Measurements from ENCODE around the gene XAB2.

XAB2 gene

DNA sequence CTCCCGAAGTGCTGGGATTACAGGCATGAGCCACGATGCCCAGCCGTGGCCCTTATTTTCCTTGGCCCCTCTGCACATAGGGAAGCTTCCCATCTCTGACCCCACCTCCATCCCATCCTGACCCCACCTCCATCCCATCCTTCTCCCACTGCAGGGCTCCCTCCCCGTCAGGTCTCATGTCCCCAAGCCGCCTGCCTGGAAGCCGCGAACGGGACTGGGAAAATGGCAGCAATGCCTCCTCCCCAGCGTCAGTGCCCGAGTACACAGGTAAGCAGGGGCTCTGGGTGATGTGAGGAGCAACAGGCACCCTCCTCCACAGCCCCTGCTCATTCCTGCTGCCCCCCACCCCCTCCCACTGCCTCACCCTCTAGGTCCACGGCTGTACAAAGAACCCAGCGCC lies 12.2 kb downstream of the XAB2 start:
- Histone ChIP-seq H3K9me3 (ENCODE audit: control insufficient read depth, insufficient read depth, low read depth, low read length) (no peaks in the 10 kb centered on the region), H3K36me3 (ENCODE audit: control insufficient read depth in 2 of 2, insufficient read depth in 1 of 2, low read length in 2 of 2) (peaks cover 0 to 67% of the 10 kb centered on the region in 2 experiments; a peak in 2 of 3 replicates), H3K4me3 (ENCODE audit: low read depth, low read length) (no peak overlapping the region), H3K4me1 (ENCODE audit: control insufficient read depth, insufficient read depth, low read length) (no peaks in the 10 kb centered on the region; the same call in 1 of the 2 replicates), H3K27ac (ENCODE audit: extremely low read depth, low read depth, low read length) (no peak overlapping the region)
- TF ChIP-seq, protein P1, sequence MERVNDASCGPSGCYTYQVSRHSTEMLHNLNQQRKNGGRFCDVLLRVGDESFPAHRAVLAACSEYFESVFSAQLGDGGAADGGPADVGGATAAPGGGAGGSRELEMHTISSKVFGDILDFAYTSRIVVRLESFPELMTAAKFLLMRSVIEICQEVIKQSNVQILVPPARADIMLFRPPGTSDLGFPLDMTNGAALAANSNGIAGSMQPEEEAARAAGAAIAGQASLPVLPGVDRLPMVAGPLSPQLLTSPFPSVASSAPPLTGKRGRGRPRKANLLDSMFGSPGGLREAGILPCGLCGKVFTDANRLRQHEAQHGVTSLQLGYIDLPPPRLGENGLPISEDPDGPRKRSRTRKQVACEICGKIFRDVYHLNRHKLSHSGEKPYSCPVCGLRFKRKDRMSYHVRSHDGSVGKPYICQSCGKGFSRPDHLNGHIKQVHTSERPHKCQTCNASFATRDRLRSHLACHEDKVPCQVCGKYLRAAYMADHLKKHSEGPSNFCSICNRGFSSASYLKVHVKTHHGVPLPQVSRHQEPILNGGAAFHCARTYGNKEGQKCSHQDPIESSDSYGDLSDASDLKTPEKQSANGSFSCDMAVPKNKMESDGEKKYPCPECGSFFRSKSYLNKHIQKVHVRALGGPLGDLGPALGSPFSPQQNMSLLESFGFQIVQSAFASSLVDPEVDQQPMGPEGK (tag by site-specific recombination; IDR thresholded peaks at IDR 0.05): peak; percentile 27; the same call in 1 of the 2 replicates
- peak; percentile 32; the same call in 1 of the 2 replicates for TF ChIP-seq BCL11B (tag by site-specific recombination; IDR thresholded peaks at IDR 0.05; ENCODE audit: low read depth)
- TF ChIP-seq SP2 (tag by site-specific recombination; IDR thresholded peaks at IDR 0.05): 0 out of 2 replicates have a peak, but pooled peaks have one; percentile 7
- TF ChIP-seq, protein P2, sequence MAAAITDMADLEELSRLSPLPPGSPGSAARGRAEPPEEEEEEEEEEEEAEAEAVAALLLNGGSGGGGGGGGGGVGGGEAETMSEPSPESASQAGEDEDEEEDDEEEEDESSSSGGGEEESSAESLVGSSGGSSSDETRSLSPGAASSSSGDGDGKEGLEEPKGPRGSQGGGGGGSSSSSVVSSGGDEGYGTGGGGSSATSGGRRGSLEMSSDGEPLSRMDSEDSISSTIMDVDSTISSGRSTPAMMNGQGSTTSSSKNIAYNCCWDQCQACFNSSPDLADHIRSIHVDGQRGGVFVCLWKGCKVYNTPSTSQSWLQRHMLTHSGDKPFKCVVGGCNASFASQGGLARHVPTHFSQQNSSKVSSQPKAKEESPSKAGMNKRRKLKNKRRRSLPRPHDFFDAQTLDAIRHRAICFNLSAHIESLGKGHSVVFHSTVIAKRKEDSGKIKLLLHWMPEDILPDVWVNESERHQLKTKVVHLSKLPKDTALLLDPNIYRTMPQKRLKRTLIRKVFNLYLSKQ (tag by site-specific recombination; IDR thresholded peaks at IDR 0.05; ENCODE audit: borderline replicate concordance): no peak
- no peak for TF ChIP-seq ZNF473 (tag by site-specific recombination; IDR thresholded peaks at IDR 0.05)
- peak; percentile 52; the same call in 1 of the 2 replicates for TF ChIP-seq SCRT2 (tag by site-specific recombination; IDR thresholded peaks at IDR 0.05)
- no peak for TF ChIP-seq ZBTB48 (tag by site-specific recombination; IDR thresholded peaks at IDR 0.05)
- no peak for TF ChIP-seq ZEB2 (tag by site-specific recombination; IDR thresholded peaks at IDR 0.05)
- CTCF ChIA-PET: interaction anchor here (1.9 kb wide), 1 partner anchor 49 kb away, joined by 10 read pairs; no protein-coding TSS in a partner anchor
- POLR2A ChIA-PET: interaction anchor here (0.7 kb wide), 1 partner anchor 31 kb away, joined by 4 read pairs; no protein-coding TSS in a partner anchor

DNA sequence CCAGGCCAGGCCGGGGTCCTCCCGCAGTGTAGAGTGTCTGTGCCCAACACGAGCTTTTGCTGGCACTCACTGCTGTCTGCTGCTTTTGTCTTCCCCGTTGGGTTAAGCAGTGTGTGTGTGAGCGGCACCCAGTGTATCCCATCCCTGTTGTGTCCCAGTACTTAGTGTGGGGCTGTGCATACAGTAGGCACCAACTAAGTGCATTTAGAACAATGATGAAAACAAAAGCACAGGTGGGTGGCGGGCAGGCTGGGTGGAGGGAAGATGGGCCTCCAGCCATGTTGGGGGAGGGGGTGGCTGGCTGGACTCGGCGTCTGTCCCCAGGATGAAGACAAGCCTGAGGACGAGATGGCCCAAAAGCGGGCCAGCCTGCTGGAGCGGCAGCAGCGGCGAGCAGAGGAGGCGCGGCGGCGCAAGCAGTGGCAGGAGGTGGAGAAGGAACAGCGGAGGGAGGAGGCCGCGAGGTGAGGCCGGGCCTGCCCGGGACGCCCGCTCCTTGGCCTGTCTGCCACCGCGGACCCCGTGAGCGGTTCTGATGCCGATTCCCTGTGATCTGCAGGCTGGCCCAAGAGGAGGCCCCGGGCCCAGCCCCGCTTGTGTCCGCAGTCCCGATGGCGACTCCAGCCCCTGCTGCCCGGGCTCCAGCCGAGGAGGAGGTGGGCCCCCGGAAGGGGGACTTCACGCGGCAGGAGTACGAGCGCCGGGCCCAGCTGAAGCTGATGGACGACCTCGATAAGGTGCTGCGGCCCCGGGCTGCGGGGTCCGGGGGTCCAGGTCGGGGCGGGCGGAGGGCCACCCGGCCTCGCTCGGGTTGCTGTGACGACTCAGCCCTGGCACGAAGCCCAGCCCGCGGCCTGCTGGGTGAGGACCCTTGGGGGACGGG lies 14.2 kb downstream of the XAB2 start:
- Histone ChIP-seq H3K36me3 (ENCODE audit: control insufficient read depth in 2 of 2, insufficient read depth in 1 of 2, low read length in 2 of 2) (peaks cover 0 to 64% of the 10 kb centered on the region in 2 experiments; a peak in 2 of 3 replicates), H3K4me3 (ENCODE audit: low read depth, low read length) (no peak overlapping the region), H3K4me1 (ENCODE audit: control insufficient read depth, insufficient read depth, low read length) (no peaks in the 10 kb centered on the region; the same call in 1 of the 2 replicates), H3K27ac (ENCODE audit: extremely low read depth, low read depth, low read length) (no peak overlapping the region), H3K9me3 (ENCODE audit: control insufficient read depth, insufficient read depth, low read depth, low read length) (no peaks in the 10 kb centered on the region)
- TF ChIP-seq ZNF391 (tag by site-specific recombination; IDR thresholded peaks at IDR 0.05; ENCODE audit: borderline replicate concordance, low read depth) (no peak), ZNF792 (tag by site-specific recombination; IDR thresholded peaks at IDR 0.05) (0 out of 2 replicates have a peak, but pooled peaks have one; percentile 46)
- POLR2A ChIA-PET: no interaction called here
- CTCF ChIA-PET: no interaction called here

DNA sequence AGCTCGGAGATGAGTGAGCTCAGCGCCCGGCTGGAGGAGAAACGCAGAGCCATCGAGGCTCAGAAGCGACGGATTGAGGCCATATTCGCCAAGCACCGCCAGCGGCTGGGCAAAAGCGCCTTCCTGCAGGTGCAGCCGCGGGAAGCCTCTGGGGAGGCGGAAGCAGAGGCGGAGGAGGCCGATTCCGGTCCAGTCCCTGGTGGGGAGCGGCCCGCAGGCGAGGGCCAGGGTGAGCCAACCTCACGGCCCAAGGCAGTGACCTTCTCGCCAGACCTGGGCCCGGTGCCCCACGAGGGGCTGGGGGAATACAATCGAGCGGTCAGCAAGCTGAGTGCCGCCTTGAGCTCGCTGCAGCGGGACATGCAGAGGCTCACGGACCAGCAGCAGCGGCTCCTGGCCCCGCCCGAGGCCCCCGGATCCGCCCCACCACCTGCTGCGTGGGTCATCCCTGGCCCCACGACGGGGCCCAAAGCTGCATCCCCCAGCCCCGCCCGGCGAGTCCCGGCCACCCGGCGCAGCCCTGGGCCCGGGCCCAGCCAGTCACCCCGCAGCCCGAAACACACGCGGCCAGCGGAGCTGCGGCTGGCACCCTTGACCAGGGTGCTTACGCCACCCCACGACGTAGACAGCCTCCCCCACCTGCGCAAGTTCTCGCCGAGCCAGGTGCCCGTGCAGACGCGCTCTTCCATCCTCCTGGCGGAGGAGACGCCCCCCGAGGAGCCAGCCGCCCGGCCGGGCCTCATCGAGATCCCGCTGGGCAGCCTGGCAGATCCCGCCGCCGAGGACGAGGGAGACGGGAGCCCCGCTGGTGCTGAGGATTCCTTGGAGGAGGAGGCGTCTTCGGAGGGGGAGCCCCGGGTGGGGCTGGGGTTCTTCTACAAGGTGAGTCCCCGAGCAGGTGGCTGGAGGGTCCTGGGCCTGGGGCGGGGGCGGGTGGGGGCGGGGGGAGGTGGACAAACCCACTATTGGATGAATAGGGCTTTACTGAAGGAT lies 16.8 kb downstream of the XAB2 start:
- TF ChIP-seq ZNF248 (tag by site-specific recombination; IDR thresholded peaks at IDR 0.05): no peak
- TF ChIP-seq ZNF571 (tag by site-specific recombination; IDR thresholded peaks at IDR 0.05): no peak
- TF ChIP-seq ZNF776 (tag by site-specific recombination; IDR thresholded peaks at IDR 0.05; ENCODE audit: borderline replicate concordance): no peak
- no peak for TF ChIP-seq ZNF146 (tag by site-specific recombination; IDR thresholded peaks at IDR 0.05)
- no peak for TF ChIP-seq ZNF302 (tag by site-specific recombination; IDR thresholded peaks at IDR 0.05; ENCODE audit: low read depth)
- TF ChIP-seq, protein P3, sequence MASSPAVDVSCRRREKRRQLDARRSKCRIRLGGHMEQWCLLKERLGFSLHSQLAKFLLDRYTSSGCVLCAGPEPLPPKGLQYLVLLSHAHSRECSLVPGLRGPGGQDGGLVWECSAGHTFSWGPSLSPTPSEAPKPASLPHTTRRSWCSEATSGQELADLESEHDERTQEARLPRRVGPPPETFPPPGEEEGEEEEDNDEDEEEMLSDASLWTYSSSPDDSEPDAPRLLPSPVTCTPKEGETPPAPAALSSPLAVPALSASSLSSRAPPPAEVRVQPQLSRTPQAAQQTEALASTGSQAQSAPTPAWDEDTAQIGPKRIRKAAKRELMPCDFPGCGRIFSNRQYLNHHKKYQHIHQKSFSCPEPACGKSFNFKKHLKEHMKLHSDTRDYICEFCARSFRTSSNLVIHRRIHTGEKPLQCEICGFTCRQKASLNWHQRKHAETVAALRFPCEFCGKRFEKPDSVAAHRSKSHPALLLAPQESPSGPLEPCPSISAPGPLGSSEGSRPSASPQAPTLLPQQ (tag by site-specific recombination; IDR thresholded peaks at IDR 0.05): no peak
- TF ChIP-seq, protein P4, sequence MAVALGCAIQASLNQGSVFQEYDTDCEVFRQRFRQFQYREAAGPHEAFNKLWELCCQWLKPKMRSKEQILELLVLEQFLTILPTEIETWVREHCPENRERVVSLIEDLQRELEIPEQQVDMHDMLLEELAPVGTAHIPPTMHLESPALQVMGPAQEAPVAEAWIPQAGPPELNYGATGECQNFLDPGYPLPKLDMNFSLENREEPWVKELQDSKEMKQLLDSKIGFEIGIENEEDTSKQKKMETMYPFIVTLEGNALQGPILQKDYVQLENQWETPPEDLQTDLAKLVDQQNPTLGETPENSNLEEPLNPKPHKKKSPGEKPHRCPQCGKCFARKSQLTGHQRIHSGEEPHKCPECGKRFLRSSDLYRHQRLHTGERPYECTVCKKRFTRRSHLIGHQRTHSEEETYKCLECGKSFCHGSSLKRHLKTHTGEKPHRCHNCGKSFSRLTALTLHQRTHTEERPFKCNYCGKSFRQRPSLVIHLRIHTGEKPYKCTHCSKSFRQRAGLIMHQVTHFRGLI (tag by site-specific recombination; IDR thresholded peaks at IDR 0.05): no peak
- no peak for TF ChIP-seq ZNF843 (tag by site-specific recombination; IDR thresholded peaks at IDR 0.05)
- TF ChIP-seq ZNF121 (tag by site-specific recombination; IDR thresholded peaks at IDR 0.05): no peak
- TF ChIP-seq GLIS2 (tag by site-specific recombination; IDR thresholded peaks at IDR 0.05): no peak
- H3K9me3 ChIP-seq (ENCODE audit: control insufficient read depth, insufficient read depth, low read depth, low read length): no peaks in the 10 kb centered on the region
- no peaks in the 10 kb centered on the region for H3K4me1 ChIP-seq (ENCODE audit: control insufficient read depth, insufficient read depth, low read length)
- H3K36me3 ChIP-seq (ENCODE audit: control insufficient read depth in 2 of 2, insufficient read depth in 1 of 2, low read length in 2 of 2): peaks cover 8 to 55% of the 10 kb centered on the region in 2 experiments; a peak in 2 of 3 replicates
- no peak overlapping the region for H3K4me3 ChIP-seq (ENCODE audit: low read depth, low read length)
- no peak overlapping the region for H3K27ac ChIP-seq (ENCODE audit: extremely low read depth, low read depth, low read length)
- ChIA-PET POLR2A (no interaction called here), CTCF (no interaction called here)

Data from HEK293 (cell line).